Fibroblast of villous mesenchyme (primary cell): ENCODE data around the gene KIF21B. TPM values are rescaled to one million over a fixed set of nuclear protein-coding genes. Genes with fewer than 3 reads are reported as not detected.

ENCODE experiments used
- DNase-seq: peaks from one replicate; pipeline ENCODE4 v3.0.0-alpha.2; 2010; ENCODE audit warnings: low read depth
- H3K4me3 ChIP-seq: 2 replicates; pipeline ENCODE4 v1.5.1; 2011; ENCODE audit warnings: low read depth, mild to moderate bottlenecking, low read length
- total RNA-seq: library from RNA; depleted of rRNA; stranded (reverse); fragments of >200 nt; gene quantifications from 2 replicates; pipeline ENCODE4 v1.2.3, GENCODE V29; 2012
- TF ChIP-seq, protein P1 (sequence below): IDR thresholded peaks from 2 replicates; pipeline ENCODE4 v1.5.1; 2012; ENCODE audit warnings: low read depth, mild to moderate bottlenecking, low read length; ENCODE audit not compliant: insufficient read depth

The KIF21B gene
- total RNA-seq, 1 donor, result under 0.01 TPM

DNA sequence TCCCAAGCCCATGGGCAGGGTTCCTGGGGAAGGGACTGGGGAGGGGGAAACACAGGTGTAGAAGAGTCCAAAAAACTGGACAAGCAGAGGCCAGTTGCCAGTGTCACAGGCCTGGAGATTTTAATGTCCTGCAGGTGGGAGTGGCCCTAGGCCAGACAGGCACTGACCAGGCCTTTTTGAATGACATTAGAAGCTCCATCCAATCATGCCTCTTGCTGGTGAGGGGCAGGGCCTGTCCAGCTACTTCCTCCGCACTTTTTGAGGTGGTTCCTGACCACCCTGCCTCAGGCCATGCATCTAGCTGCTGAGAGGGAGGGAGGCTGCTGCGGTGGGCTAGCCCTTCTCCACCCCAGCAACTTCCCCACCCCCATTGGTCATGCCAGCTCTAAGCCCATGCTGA is 15.9 kb upstream of the KIF21B start:
- no peak for DNase-seq
- H3K4me3 ChIP-seq, result no peak overlapping the region
- TF ChIP-seq, protein P1, sequence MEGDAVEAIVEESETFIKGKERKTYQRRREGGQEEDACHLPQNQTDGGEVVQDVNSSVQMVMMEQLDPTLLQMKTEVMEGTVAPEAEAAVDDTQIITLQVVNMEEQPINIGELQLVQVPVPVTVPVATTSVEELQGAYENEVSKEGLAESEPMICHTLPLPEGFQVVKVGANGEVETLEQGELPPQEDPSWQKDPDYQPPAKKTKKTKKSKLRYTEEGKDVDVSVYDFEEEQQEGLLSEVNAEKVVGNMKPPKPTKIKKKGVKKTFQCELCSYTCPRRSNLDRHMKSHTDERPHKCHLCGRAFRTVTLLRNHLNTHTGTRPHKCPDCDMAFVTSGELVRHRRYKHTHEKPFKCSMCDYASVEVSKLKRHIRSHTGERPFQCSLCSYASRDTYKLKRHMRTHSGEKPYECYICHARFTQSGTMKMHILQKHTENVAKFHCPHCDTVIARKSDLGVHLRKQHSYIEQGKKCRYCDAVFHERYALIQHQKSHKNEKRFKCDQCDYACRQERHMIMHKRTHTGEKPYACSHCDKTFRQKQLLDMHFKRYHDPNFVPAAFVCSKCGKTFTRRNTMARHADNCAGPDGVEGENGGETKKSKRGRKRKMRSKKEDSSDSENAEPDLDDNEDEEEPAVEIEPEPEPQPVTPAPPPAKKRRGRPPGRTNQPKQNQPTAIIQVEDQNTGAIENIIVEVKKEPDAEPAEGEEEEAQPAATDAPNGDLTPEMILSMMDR, result no peak

DNA sequence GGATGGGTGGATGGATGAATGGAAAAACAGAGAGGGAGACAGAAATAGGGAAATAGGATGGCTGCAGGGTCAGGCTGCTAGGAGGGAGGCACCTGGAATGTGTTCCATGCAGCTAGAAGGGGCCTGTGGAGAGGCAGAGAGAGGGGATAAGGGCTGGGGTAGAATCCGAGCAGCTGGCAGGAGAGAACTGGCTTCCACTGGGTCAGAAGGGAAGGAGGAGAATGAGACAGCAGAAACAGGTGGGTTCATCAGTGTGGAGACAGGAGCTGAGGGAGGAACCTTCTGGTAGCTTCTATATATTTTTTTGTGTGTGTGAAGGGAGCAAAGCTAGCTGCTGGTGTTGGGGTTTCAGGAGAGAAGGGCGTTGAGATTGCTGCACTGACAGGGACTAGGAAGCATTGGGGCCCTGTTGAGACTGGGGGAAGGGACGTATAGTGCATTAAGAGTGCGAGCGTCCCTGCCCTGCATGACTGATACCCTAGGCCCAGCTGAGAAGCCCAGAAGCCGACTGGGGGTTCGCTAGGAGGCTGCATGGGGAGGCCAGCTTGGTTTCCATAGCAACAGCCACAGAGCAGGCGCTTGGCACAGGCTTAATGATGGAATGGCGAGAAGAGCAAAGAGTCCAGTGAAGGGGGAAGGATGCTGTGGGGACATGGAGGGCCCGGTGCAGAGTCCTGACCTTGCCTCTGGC is 14.8 kb upstream of the KIF21B start:
- TF ChIP-seq, protein P1, result no peak
- no peak for DNase-seq
- H3K4me3 ChIP-seq, result no peak overlapping the region

DNA sequence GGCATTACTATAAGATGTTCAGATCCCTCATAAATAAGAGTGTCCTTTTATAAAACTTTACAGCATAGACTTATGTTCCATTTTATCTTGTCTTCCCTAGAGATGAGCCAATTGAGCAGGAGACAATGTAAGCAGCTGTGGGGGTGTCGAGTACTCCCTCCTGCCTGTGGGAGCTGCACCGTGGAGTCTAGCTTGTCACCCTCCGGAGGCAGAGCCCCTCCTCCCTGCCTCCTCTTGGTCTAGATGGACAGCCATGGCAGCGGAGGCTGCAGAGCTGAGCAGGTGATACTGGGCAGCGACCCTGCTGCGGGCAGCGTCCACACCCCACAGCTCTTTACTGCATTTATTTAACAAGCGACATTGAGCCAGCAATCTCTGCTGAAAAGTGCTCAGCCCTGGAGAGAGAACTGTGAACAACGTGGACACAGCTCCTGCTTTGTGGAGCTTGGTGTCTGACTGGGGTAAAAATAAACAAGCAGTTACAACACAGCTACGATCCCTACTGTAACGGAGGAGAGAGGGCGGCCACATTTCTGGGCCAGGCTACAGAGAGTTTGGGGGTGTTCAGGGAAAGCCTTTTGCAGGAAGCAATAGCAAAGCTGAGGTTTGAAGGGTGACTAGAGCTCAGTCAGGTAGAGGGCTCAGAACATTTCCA is 12.8 kb upstream of the KIF21B start:
- TF ChIP-seq, protein P1, result no peak
- DNase-seq, result no peak
- no peak overlapping the region for H3K4me3 ChIP-seq

DNA sequence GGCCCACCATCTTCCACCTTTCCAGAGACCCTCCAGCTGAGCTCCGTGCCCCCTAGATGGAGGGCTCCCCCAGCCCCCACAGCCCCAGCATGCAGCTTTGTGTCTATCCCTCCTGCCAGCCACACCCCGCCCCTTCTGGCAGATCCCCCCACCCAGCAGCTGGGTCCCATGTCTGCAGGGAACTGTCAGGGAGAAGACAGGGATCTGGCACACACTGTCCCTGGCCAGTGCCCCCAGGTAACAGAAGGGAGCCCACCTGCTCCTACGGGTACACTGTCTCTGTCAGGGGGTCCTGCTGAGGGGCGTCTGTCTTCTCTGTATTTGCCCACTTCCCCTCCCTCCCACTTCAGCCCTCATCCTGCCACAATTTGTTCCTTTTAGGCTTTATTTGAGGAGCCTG is 11.2 kb upstream of the KIF21B start:
- TF ChIP-seq, protein P1, result no peak
- no peak for DNase-seq

DNA sequence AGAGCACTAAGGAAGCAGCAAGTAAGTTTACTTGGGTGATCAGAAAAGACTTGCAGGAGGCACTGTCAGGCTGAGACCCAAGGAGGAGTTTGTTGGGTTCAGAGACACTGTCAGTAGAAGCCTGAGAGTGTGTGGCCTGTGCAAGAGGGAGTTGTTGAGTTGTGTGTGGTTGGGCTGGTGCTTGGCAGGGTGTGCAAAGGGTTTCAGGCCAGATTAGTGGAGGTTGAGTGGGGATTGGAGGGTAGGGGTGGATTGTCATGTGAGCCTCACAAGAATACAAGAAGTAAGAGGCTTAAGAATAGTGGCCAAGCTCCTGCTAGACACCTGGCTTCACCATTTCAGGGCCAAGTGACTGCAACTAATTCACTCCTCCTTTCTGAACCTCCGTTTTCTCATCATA is 8.9 kb upstream of the KIF21B start:
- TF ChIP-seq, protein P1, result no peak
- no peak for DNase-seq
- no peak overlapping the region for H3K4me3 ChIP-seq

More for the DNA sequence above, 11.2 kb upstream of the KIF21B start:
- H3K4me3 ChIP-seq, result no peak overlapping the region

DNA sequence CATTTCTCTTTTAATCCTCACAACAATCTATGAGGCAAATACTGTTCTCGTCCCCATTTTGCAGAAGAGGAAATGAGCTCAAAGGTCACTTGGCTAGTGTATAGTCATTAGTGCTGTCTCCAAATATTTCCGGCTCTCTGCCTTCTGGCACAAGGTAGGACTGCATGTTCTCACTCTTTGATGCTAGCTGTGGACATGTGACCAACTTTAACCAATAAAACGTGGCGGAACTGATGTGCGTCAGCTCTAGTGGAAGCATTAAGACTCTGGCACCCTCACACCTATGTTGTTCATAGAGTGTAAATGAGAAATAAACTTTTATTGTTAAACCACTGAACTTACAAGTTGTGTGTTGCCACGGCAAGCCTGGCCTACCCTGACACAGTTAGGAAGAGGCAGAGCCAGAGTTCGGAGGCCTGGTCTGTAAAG is 5.0 kb upstream of the KIF21B start:
- DNase-seq, result no peak
- TF ChIP-seq, protein P1, result no peak
- H3K4me3 ChIP-seq, result no peak overlapping the region
